Activated naive CD4-positive, alpha-beta T cell treated with anti-CD3 and anti-CD28 coated beads for 36 hours (primary cell): ENCODE results near the gene ZSCAN26. TPM values are rescaled to one million over a fixed set of nuclear protein-coding genes. Genes with fewer than 3 reads are reported as not detected.

Source experiments
- CTCF ChIA-PET: fragments of 350-600 bp; sonication (Branson Sonifier 250); formaldehyde crosslinking; loops from one replicate; lab custom pipeline; 2021; ENCODE audit warnings: antibody characterized with exemption; lab: Charles Lee
- DNase-seq: peaks from one replicate; pipeline ENCODE4 v3.0.0-alpha.2; 2020
- H3K27ac Mint-ChIP-seq: one replicate; pipeline ENCODE4 v1.8.0; 2021; ENCODE audit warnings: mild to moderate bottlenecking, mixed read lengths
- H3K27me3 Mint-ChIP-seq: one replicate; pipeline ENCODE4 v1.8.0; 2021; ENCODE audit warnings: low read depth, mixed read lengths
- H3K36me3 Mint-ChIP-seq: one replicate; pipeline ENCODE4 v1.8.0; 2021; ENCODE audit warnings: low read depth, mixed read lengths
- H3K4me1 Mint-ChIP-seq: one replicate; pipeline ENCODE4 v1.8.0; 2021; ENCODE audit warnings: low read depth, mixed read lengths
- H3K4me3 Mint-ChIP-seq: one replicate; pipeline ENCODE4 v1.8.0; 2021; ENCODE audit warnings: mild to moderate bottlenecking, moderate library complexity, mixed read lengths
- H3K9me3 Mint-ChIP-seq: one replicate; pipeline ENCODE4 v1.8.0; 2021; ENCODE audit warnings: mixed read lengths
- intact Hi-C: fragments of 100-400 bp; cut with micrococcal nuclease; formaldehyde crosslinking; loops from one replicate; pipeline ENCODE4 v1.15.1; 2023
- total RNA-seq, 2 experiments: library from RNA; stranded (reverse); gene quantifications; one replicate each; pipeline ENCODE4 v1.2.3, GENCODE V29; 2021

ZSCAN26 gene
- 1 to 10 TPM; 2.7 to 3.8 TPM for total RNA-seq

DNA sequence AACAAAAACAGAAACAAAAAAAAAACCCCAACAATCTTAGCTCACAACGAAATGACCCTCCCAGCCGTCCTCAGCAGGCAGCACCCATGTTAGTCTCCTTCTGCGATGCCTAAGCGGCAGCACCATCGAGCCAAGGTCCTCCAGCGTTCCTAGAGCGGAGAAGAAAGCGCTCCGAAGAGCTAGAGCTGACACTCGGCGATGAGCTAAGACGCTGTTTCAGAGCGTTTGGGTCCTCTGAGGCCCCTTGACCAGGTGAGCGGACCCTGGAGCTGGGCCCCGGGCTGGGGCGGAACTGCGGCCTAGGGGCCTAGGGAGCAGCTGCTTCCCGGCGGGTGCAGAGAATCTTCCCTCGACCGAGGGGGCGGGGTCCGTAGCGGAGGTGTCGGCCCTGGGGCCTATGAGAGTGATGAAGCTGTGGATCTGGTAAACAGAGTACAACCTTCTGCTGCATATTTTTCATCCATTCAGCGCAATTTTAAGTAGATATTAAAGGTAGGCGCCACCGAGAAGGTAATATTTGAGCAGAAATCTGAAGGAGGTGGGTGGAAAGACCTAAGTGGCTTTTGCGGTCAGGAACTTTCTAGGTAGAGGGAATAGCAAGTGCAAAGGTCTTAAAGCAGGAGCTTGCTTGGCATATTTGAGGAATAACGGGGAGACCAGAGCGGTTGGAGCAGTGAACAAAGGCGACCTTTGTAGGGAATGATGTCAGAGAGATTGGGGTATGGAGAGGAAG is at the start of gene ZSCAN26:
Gene ZSCAN26, plus strand, starts transcription at position 182 of the 733 bp plus-strand sequence. CDS start 4,777 bp downstream, outside the sequence.
- Mint-ChIP-seq H3K4me1 (peaks cover 43% of the 10 kb centered on the region), H3K27me3 (no peaks in the 10 kb centered on the region), H3K4me3 (no peak within 1 kb of the TSS), H3K36me3 (peaks cover 8% of the 10 kb centered on the region), H3K9me3 (peaks cover 2% of the 10 kb centered on the region), H3K27ac (no peak within 1 kb of the TSS)
- DNase-seq: peak; percentile 87
- CTCF ChIA-PET: interaction anchor here (1.7 kb wide), 1 partner anchor 13 kb away, joined by 6 read pairs; no protein-coding TSS in a partner anchor
- intact Hi-C loops: loop anchor here (1.0 to 10.0 kb wide), 6 partner anchors 15 to 1798 kb away; partner anchors contain the start of genes POLR1H, PPP1R11, ZKSCAN3 and ZKSCAN4

DNA sequence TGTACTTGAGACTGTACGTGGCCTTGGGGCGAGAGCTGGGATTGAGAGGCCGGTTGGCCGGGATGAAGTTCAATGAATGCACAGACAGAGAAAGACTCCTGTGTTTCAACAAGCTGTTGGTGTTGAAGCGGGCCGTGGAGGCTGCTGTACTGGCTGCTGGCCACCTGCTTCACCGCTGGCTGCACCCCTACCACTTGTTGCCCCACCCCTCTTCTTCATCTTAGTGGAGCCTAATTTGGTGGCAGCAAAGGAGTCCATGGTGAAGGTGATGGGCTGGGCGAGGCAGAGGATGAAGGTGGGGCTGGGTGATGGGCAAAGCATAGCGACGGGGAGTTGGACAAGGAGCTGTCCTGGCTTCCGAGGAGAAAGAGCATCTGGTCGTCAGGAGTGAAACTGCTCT is 49.1 kb upstream of the ZSCAN26 start:
- no peaks in the 10 kb centered on the region for H3K9me3 Mint-ChIP-seq
- H3K4me1 Mint-ChIP-seq: peaks cover 2% of the 10 kb centered on the region
- peak overlapping the region; percentile 40 for H3K4me3 Mint-ChIP-seq
- no peak overlapping the region for H3K27ac Mint-ChIP-seq
- no peaks in the 10 kb centered on the region for H3K36me3 Mint-ChIP-seq
- intact Hi-C loops: no loop called here
- no peak for DNase-seq
- H3K27me3 Mint-ChIP-seq: peaks cover 71% of the 10 kb centered on the region
- CTCF ChIA-PET: interaction anchor here (0.7 to 1.2 kb wide), 2 partner anchors 8 to 138 kb away, joined by 3 to 5 read pairs; no protein-coding TSS in a partner anchor

DNA sequence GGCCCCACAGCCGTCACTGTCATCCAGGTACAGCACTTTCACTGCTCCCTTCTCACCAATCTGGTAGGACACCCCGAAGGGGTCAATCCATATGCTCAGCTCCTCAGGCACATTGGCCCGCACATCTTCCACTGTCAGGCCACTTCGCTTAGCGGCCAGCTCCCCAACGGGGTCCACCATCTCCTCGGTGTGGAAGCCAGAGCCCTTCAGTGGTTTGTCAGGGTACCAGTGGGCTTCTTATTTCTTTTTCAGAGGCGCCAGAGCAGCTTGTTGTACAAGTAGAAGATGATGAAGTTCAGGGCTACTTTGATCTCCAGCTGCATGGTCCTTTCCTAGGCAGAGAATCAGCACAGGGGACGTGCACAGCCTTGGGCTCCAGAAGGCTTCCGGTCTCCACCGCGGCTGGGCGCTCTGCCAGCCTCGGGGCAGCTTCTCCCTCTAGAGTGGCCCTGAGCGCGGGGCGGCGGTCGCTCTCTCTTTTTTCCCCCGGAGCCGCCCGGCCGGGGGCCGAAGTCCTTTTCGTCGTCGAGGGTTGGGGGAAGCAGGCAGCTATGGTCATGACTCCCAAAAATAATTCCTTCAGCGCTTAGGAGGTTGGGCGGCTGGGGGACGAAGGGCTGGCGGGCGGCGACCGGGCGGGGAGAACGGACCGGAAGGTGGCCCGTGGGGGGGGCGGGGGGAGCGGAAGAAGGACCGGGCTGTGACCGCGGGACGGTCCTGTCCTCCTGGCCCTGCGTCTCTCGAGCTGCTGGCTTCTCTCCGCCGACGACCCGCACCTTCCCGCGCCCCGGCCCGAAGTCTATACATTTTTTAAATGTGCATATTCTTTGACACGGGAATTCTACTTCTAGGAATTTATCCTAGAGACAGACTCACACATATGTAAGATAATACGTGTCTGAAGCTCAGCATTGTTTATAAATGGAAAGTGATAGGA is 48.4 kb upstream of the ZSCAN26 start:
- peaks cover 72% of the 10 kb centered on the region for H3K27me3 Mint-ChIP-seq
- peak overlapping the region; percentile 74 for H3K4me3 Mint-ChIP-seq
- intact Hi-C loops: no loop called here
- H3K9me3 Mint-ChIP-seq: no peaks in the 10 kb centered on the region
- CTCF ChIA-PET: interaction anchor here (0.7 to 1.2 kb wide), 2 partner anchors 137 to 183 kb away, joined by 3 read pairs; no protein-coding TSS in a partner anchor
- peaks cover 1% of the 10 kb centered on the region for H3K4me1 Mint-ChIP-seq
- peak; percentile 39 for DNase-seq
- H3K36me3 Mint-ChIP-seq: no peaks in the 10 kb centered on the region
- H3K27ac Mint-ChIP-seq: no peak overlapping the region

DNA sequence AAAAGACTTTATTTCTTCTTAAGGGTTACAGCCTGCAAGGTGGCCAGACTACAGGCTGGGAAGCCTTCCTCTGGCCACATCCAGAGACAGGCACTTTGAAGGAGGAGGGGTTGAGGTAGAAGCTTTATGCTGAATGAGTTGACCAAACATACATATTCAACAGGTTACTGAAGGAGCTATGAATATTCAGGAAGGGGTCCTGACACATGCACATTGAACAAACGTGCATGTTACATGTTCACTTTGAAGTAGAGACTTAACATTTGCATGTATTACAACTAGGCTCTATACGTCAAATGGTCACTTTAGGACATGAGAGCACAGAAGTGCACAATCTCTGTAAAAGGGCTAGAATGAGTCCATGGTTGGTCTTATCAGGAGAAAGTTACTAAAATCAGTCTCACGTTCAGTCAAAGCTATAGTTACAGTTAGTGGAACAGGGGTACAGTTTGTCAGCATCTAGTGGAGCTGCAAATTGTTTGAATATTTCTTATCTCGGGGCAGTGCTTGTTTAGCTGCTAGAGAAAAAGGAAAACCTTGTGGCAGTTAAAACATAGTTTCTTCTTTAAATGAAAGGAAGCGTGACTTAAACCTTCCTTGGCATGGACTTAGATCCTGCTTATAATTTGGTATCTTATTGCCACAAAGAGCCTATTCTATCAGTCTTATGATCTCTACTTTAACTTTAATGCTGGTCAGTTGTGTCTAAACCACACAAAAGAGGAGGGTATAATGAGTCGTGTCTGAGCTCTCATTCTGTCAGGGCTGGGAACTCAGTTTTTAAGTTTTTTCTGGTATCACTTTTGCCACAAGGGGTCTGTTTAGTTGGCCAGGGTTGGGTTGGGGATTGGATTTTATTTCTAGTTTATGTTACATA is 46.4 kb upstream of the ZSCAN26 start:
- Mint-ChIP-seq H3K4me3 (no peak overlapping the region), H3K9me3 (no peaks in the 10 kb centered on the region), H3K27me3 (peaks cover 70% of the 10 kb centered on the region)

DNA sequence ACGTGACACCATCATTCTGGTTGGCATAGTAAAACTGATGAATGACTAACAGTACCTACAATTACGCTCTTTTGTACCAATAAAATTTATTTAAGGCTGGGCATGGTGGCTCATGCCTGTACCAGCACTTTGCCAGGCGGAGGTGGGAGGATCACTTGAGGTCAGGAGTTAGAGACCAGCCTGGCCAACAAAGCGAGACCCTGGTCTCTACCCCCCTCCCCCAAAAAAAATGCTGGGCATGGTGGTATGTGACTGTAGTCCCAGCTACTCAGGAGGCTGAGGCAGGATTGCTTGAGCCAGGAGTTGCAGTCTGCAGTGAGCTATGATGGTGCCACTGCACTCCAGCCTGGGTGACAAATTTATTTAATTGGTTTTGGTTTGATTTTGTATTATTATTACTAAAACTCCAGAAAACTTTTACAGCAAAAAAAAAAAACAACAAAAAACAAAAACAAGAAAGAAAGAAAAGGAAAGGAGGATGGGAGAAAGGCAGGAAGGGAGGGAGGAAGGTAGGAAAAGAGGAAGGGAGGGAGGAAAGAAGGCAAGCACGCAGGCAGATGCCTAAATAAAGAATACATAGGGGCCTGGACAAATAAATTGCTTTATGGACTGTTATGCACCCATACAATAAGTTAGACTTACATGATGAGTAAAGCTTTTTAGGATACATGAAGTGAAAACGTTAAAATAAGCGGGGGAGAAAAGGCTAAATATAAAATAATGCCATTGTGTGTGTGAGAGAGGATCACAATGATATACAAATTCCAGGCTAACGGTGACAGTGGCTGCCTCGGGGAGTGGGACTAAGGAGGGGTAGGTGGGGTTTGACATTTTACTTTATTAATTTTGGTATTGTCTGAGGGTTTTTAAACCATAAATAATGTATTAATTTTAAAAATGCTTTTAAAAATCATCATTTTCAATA is 42.5 kb upstream of the ZSCAN26 start:
- CTCF ChIA-PET: no interaction called here
- H3K9me3 Mint-ChIP-seq: no peaks in the 10 kb centered on the region
- peak overlapping the region; percentile 84 for H3K4me3 Mint-ChIP-seq
- H3K4me1 Mint-ChIP-seq: peaks cover 6% of the 10 kb centered on the region
- peaks cover 45% of the 10 kb centered on the region for H3K27me3 Mint-ChIP-seq
- no peaks in the 10 kb centered on the region for H3K36me3 Mint-ChIP-seq
- H3K27ac Mint-ChIP-seq: no peak overlapping the region
- DNase-seq: no peak
- intact Hi-C loops: no loop called here

More for the DNA sequence above, 46.4 kb upstream of the ZSCAN26 start:
- H3K27ac Mint-ChIP-seq: no peak overlapping the region
- no peaks in the 10 kb centered on the region for H3K36me3 Mint-ChIP-seq
- CTCF ChIA-PET: interaction anchor here (0.6 kb wide), 1 partner anchor 244 kb away, joined by 3 read pairs; no protein-coding TSS in a partner anchor
- intact Hi-C loops: no loop called here
- no peak for DNase-seq
- H3K4me1 Mint-ChIP-seq: peaks cover 6% of the 10 kb centered on the region

DNA sequence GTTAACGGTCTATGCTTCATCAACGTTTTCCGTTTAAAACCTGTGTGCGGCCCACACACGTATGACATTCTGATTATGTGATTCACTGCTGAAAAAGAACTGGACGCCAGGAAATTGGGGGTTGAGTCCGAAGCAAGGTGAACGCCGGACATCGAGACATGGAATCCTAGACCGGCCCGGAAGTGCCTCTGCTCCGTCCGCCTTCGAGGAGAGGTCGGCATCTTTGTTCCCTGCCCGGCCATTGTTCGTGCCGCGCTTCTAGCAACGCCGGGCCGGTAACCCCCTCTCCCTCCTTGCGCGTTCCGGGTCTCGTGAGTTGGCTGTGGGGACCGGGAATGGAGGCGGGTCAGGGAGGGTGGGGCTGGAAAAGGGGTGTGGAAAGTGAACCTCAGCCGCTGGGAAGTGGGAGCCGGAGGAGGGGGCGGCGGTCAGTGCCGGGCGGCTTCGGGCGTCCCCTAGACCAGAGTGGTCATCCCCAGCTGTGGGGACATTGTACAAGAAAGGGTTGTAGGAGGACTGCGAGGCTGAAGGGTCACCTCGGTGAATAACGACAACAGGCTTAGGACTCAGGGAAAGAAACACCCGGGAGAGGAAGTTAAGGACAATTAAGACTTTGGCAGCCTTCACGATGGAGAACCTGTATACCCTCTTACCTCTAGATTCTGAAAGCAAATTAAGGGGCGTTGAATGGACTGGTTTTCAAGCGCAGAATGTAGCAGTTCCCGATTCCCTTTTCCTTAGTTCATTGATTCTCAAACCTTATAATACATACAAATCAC is 41.7 kb upstream of the ZSCAN26 start, which contains the start of gene ZSCAN9:
Gene ZSCAN9, plus strand, starts transcription at position 220 of the 779 bp plus-strand sequence. CDS start 1,810 bp downstream, outside the sequence.
- intact Hi-C loops: no loop called here
- no peak within 1 kb of the TSS for H3K27ac Mint-ChIP-seq
- no peaks in the 10 kb centered on the region for H3K9me3 Mint-ChIP-seq
- CTCF ChIA-PET: no interaction called here
- no peaks in the 10 kb centered on the region for H3K36me3 Mint-ChIP-seq
- H3K27me3 Mint-ChIP-seq: peaks cover 38% of the 10 kb centered on the region
- DNase-seq: peak; percentile 60
- peaks cover 6% of the 10 kb centered on the region for H3K4me1 Mint-ChIP-seq
- H3K4me3 Mint-ChIP-seq: peak within 1 kb of the TSS; percentile 84

DNA sequence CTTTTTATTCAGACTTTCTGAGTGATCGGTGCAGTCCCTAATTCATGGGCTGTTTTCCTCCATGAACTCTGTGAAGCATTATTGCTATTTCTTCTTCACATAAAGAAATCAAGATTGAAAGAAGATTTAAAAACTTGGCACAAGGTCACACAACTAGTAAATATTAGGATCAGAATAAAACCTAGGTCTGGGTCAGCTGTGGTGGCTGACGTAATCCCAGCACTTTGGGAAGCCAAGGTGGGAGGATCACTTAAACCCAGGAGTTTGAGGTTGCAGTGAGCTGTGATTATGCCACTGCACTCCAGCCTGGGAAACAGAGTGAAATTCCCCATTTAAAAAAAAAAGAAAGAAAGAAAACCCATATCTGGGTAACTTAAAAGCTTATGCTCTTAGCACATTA is 40.5 kb upstream of the ZSCAN26 start:
- no peak overlapping the region for H3K4me3 Mint-ChIP-seq

DNA sequence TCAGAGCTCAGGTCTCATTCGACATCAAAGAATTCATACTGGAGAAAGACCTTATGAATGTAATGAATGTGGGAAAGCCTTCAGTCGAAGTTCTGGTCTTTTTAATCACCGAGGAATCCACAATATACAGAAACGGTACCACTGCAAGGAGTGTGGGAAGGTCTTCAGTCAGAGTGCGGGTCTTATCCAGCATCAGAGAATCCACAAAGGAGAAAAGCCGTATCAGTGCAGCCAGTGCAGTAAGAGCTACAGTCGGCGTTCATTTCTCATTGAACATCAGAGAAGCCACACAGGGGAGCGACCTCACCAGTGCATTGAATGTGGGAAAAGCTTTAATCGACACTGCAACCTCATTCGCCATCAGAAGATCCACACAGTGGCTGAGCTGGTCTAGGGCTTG is 34.2 kb upstream of the ZSCAN26 start:
- DNase-seq: no peak
- Mint-ChIP-seq H3K27ac (no peak overlapping the region), H3K9me3 (no peaks in the 10 kb centered on the region), H3K4me1 (no peaks in the 10 kb centered on the region), H3K27me3 (peaks cover 20% of the 10 kb centered on the region), H3K36me3 (no peaks in the 10 kb centered on the region), H3K4me3 (no peak overlapping the region)
- CTCF ChIA-PET: no interaction called here
- intact Hi-C loops: no loop called here

More for the DNA sequence above, 40.5 kb upstream of the ZSCAN26 start:
- Mint-ChIP-seq H3K4me1 (peaks cover 6% of the 10 kb centered on the region), H3K27ac (no peak overlapping the region), H3K27me3 (peaks cover 31% of the 10 kb centered on the region), H3K9me3 (no peaks in the 10 kb centered on the region), H3K36me3 (no peaks in the 10 kb centered on the region)
- CTCF ChIA-PET: interaction anchor here (0.5 kb wide), 1 partner anchor 9 kb away, joined by 5 read pairs; no protein-coding TSS in a partner anchor
- intact Hi-C loops: no loop called here
- DNase-seq: no peak

DNA sequence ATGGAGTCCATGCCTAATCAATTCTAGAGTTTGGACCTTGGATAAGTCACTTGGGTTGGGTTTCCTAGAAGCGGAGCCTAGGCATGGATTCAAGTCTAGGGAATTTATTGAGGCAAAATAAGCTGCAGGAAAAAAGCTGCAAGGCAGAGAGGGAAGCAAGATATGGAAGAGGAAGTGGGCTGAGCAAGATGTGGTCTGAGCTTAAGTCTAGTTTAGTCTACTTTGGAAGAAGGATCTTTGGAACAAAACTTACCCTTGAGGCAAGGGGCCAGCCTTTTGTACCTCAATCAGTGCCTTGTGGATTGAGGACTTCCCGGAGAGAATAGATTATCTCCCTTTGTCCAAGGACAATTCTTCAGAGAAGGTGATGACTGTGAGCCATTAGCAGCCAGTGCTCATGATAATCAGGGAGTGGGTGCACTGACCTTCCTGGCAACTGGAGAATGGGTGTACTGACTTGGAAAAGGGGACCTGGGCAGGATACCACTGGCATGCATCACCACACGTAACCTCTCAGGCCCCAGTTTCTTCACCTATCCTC is 31.0 kb upstream of the ZSCAN26 start:
- H3K27me3 Mint-ChIP-seq: peaks cover 18% of the 10 kb centered on the region
- H3K27ac Mint-ChIP-seq: no peak overlapping the region
- CTCF ChIA-PET: no interaction called here
- DNase-seq: no peak
- no peaks in the 10 kb centered on the region for H3K4me1 Mint-ChIP-seq
- H3K36me3 Mint-ChIP-seq: no peaks in the 10 kb centered on the region
- no peak overlapping the region for H3K4me3 Mint-ChIP-seq
- intact Hi-C loops: no loop called here
- no peaks in the 10 kb centered on the region for H3K9me3 Mint-ChIP-seq

DNA sequence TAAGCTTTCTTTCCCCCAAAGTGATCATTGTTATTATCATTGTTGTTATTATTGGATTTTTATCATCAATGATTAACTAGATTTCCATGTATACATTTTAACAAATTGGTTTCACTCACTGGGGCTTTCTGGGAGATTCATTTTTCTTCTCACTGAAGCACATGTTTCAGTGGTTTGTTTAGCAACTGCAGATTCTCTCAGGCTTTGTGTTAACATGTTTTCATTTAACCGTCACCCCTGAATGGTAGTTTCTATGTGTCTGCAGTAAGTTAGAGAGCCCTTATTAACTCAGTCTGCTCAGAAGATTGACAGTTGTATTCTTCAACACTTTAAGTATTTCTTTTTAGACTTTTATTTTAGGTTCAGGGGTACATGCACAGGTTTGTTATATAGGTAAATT is 27.3 kb upstream of the ZSCAN26 start:
- no peaks in the 10 kb centered on the region for H3K9me3 Mint-ChIP-seq
- DNase-seq: no peak
- no peak overlapping the region for H3K27ac Mint-ChIP-seq
- intact Hi-C loops: no loop called here
- CTCF ChIA-PET: no interaction called here
- H3K4me1 Mint-ChIP-seq: no peaks in the 10 kb centered on the region
- H3K27me3 Mint-ChIP-seq: peaks cover 9% of the 10 kb centered on the region
- no peak overlapping the region for H3K4me3 Mint-ChIP-seq
- peaks cover 5% of the 10 kb centered on the region for H3K36me3 Mint-ChIP-seq
